NCI-H2171 treated with DMSO at 0.1 percent for 48 hours (cell line): Measurements from ENCODE around the gene ANO3.
"Not testable (repeated sequence)": the region's sequence is repeated elsewhere in the genome, so short reads cannot be mapped to it uniquely, and the experiment has no call there.

Source experiments
- DNase-seq: peaks from one replicate; lab custom pipeline; 2025; lab: John Stamatoyannopoulos, UW

Gene ANO3

DNA sequence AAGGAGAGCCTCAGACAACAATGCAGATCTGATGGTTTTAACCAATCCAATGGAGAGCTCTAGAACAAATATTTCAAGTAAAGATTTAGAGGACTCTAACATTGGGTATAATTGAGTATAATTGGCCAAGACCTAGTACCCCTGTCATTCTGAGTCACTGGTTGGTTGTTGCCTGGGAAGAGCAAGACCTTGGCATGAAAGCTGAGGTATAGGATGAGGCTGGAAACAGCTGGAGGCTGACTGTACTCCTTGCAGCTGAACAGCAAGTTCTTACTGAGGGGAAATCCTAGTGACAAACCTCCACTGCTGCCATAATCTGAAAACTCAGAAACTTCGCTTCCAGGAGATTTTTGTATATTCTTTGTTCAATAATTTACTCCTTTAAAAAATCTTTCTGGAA lies 294.4 kb downstream of the ANO3 start:
- no peak for DNase-seq

DNA sequence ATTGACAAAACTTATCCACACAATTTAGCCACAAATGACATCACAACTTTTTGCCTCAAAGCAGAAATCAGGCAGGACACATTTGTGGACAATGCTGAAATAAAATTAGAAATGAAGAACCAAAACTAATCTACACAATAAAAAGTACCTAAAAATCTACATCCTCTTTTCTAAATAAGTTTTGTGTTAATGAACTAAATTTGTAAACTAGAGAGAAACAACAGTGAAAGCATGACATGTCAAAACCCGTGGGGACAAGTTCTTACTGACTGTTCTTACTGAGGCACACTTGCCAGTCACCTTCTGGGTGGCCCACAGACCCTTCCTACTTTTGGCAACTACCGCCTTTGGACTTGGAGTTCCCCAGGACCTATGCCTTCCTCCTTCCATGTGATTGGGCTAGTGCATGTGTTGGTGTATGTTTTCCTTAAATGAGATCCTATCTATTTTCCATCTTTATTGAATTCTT lies 300.8 kb downstream of the ANO3 start:
- DNase-seq: no peak

DNA sequence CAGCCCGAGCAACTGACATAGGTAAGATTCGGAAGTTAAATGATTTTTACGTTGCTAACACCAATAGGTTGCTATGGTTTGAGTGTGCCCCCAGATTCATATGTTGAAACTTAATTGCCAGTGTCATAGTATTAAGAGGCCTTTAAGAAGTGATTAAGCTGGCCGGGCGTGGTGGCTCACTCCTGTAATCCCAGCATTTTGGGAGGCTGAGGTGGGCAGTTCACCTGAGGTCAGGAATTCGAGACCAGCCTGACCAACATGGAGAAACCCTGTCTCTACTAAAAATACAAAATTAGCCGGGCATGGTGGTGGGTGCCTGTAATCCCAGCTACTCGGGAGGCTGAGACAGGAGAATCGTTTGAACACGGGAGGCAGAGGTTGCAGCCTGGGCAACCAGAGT lies 311.4 kb downstream of the ANO3 start:
- DNase-seq: not testable (repeated sequence)

DNA sequence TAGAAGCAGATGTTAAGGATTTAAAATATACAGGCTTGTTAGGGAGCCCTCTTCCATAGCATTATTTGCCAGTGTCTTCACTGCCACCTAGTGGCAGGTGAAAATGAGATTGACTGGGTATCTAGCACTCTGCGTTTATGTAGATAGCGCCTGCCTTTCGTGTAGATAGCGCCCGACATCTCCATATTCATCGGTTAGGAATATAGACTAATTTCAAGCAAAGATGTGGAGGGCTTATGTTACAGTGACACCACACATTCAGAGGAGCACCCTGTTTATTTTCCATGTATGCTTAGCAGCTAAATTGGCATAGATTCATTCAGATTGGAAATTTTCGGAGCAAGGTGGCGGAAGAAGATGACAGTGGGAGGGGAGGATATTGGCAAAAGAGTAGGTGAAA lies 318.0 kb downstream of the ANO3 start:
- DNase-seq: peak; percentile 88

DNA sequence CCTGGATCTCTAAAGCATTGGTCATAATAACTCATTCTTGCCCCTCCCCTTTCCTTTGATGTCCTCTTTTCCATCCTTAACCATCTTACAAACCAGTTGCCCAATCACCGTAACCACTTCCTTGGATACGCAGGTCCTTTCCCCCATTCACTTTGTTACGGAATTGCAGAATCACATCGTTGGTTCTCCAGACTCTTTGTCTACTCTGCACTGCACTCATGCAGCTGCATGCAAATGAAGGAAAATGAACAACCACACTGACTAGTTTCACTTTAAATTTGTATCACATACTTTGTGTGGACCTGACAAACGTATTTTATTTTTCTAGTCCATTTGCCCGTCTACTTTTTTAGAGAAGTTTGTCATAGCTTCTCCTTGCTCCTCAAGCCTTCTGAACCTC lies 320.0 kb downstream of the ANO3 start:
- no peak for DNase-seq

DNA sequence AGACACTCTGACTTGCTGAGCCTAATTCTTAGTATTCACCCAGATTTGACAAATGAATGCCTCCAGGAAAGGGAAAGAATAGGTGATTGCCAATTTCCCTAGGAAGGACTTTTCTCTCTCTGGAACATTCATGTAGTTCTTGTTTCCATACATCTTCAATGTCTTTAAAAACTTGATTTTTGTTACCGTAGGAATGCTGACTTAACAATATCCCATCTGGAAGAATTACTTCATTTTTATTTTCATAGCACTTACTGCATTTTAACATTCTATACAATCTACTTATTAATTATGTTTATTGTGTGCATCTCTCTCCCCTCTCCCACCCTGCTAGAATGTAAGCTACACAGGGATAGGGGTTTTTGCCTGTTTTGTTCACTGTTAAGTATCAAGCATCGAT lies 323.4 kb downstream of the ANO3 start:
- DNase-seq: no peak

DNA sequence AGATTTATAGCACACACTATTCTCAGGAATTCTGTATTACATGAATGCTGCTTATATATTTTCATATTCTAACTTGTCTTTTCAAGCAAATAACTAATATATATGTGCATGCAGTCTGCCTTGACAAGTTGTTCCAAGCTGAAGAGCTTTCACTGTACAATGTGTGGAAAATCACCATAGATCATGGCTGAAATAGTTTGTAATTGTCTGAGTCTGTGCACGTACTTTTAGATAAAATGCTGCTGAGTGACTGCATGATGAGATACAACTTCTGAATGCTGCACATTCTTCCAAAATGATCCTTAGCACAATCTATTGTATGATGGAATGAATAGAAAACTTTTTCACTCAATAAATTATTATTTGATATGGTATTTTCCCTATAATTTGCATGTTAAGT lies 331.0 kb downstream of the ANO3 start:
- DNase-seq: no peak

DNA sequence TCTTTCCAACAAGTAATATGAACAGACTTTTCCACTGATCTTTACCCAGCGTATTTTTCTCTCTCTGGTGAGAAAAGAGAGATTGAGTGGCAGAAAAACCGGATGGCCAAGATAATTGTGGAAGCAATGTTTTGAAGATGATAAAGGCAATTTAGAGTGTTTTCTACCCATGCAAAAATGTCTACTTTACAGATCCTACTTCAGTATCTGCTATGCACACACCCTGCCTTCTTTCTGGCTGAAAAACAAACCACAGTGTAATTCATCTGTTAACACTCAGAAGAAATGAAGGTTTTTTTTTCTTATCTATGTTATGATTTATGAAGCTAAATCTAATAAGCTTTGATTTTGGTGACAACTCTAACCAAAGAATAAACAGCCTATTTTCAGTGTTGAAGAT lies 333.1 kb downstream of the ANO3 start:
- DNase-seq: no peak

DNA sequence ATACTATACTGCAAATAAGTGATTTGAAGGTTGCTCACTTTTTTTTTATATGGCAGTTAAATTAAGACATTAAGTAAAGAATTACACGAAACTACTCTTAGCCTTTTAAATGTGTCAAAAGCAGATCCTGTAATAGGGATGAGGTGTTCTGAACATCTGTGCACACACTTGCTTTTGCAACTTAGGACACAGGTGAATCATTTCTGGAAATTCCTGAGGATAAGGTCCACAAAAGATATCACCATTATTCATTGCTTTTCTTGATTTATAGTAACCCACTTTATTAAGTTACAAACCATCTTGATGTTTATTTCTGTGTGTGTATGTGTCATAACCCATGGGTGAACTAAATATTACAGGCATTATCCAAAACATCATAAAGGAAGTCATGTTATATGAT lies 334.0 kb downstream of the ANO3 start:
- no peak for DNase-seq

DNA sequence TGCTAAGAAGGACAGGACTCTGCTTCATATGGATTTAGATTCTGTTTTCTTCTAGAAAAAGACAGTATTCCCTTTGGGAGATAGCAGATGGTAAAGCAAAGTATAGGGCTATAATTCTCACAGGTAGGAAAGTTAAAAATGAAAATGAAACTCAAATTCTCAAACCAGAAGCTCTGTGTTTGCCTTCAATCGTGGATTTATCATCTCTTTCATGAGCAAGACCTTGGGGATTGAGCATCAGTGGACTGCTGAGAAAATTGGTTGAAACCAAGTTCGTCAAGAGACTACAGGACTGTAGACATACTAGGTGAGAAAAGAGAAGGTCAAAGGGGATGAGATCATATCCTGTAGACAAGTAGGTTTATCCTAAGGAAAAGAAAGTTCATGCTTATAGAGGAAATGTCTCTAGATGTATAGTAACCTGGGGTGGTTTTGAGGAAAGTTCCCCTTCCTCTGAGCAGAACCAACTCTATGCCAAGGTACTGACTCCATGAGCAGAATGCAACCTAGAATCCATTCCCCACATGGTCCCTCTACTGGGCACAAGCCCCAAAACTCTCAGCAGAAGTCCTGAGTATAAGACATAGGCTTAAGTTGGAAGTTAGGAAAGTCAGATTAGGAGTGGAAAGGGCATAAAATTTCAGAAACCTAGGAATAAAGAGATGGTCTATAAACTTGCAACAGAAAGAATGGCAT lies 343.5 kb downstream of the ANO3 start:
- DNase-seq: no peak

DNA sequence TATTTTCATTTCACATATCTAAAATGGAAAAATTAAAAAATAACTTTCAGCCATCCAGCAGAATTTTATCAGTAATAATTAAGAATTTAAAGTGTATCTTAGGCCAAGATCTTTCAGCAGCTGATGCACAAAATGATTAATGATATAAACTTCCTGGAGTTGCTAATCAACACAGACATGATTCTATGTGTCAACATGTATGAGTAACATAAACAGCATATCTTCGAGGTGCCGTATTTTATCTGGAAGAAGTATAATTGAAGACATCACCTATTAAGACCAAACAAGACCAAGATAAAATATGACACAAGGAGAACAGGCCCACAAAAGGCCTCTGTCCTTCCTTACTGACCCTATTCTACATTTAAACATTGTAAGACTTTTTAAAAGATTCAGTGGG lies 344.7 kb downstream of the ANO3 start:
- no peak for DNase-seq

DNA sequence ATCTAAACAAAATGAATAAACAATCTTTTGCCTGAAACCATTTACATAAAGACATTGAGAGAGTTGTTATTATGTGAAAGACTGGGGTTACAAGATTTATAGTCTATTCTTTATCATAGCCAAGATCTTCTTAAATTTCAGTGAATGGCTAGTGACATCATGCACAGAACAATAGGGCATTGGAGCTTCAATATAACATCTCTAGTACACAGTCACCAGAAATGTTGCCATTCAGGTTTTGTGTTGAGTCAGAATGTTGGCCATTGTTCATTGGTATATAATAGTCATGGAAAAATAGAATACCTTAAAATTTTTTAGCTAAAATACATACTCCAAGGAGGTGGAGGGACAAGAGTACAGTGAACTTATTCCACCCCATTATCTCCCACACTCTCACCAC lies 345.6 kb downstream of the ANO3 start:
- no peak for DNase-seq

DNA sequence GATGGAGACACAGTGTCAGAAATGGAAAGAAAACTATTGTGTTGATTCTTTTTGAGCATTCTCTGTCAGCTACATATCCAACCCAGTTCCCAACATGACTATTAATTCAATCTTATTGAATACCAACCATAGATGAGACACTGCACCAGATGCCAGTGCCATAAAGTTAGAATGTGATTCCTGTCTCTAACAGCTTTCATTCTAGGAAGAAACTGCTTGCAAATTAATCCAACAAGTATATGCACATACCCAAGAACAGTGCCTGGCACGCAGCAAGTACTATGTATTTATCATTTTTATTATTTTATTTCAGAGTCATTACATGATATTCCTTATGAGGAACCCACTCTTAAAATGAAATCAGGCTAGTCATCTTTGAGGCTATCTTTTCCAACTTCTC lies 355.4 kb downstream of the ANO3 start:
- no peak for DNase-seq

DNA sequence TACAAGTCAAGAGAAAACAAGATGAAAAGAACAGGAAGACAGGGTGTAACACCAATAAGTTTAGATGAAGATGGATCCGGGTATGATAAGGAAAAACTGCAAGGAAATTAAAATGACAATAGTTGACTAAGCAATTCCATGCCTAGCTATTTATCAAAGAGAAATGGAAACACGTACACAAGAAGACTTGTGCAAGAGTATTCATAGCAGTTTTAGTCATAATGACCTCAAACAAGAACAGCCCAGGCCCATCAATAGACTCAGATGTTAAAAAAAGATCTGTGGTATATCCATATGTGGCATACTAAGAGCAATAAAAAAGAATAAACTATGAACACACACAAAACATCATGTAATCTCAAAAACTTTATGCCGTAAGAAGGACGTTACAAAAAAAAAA lies 356.8 kb downstream of the ANO3 start:
- DNase-seq: no peak

DNA sequence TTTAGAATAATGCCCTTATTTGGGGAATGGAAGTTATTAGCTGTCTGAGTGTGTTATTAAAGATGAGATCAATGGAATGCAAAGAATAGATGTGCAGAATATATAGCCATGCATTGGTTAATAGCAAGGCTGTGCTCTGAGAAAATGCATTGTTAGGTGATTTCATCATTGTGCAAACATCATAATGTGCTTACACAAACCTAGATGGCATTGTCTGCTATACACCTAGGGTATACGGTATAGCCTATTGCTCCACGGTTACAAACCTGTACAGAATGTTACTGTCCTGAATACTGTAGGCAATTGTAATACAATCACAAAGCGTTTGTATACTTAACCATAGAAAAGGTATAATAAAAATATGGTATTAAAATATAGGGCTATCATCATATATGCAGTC lies 364.4 kb downstream of the ANO3 start:
- DNase-seq: no peak

DNA sequence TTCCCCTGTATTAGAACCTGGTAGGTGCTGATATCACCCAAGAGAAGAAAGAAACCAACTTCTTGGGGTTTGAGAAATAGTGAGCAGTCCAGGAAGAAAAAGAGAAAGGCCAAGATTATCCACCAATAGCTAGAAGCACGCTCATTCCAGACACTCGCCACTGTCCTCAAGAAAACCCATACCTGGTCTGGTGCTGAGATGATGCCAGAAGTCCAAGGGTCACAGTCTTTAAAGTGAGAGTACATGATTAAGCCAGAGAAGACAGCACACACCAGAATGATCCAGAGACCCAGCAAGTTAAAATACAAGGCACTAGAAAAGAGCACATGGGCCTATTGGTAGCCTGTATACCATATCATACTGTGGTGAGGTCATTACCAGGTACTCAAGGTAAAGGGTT lies 366.3 kb downstream of the ANO3 start:
- no peak for DNase-seq

DNA sequence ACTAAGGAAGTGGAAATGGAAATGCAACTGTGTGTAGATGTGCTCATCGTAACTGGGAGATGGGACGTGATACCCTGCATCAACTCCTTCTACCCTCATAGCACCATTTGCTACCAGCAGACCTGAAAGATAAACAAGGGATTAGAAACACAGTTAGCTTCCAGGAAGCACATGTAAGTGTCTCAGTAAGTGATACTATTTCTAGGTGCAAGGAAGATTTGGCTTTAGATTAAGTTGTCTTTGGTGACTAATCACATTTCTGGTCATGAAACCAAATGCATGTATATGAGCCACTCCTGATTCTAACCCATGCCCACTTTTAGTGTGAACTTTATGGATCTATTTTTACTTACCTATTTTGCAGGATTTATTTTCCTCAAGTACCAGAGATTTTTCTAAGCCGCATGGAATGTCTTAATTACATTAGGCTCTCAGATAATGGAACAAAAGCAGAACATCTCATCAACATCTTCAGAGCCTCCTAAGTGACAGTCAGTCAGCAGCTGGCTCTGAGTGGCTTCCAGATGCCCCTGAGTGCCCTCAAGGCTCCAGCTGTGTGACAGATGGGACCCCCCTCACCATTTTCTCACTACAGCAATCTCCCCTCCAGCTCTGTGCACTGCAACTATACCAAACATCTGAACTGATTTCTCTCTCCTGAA lies 368.8 kb downstream of the ANO3 start:
- DNase-seq: no peak

DNA sequence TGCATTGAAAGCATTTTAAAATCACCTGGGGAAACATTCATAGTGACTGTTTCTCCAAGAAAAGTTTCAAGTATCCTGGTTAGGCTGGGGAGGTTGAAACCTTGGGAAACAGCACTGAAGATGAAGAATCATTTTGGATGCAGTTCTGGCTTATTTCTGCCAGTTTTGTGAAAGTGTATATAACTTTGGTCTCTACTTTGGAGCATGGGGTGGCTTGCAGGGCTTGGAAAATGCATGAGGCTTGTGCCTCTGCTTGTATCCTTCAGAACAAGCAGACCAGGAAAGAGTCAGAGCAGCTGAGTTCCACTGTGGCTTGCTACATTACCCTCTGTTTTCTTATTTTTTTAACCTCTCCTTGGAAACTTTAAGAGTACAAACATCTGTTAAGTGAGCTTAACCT lies 370.5 kb downstream of the ANO3 start:
- no peak for DNase-seq

DNA sequence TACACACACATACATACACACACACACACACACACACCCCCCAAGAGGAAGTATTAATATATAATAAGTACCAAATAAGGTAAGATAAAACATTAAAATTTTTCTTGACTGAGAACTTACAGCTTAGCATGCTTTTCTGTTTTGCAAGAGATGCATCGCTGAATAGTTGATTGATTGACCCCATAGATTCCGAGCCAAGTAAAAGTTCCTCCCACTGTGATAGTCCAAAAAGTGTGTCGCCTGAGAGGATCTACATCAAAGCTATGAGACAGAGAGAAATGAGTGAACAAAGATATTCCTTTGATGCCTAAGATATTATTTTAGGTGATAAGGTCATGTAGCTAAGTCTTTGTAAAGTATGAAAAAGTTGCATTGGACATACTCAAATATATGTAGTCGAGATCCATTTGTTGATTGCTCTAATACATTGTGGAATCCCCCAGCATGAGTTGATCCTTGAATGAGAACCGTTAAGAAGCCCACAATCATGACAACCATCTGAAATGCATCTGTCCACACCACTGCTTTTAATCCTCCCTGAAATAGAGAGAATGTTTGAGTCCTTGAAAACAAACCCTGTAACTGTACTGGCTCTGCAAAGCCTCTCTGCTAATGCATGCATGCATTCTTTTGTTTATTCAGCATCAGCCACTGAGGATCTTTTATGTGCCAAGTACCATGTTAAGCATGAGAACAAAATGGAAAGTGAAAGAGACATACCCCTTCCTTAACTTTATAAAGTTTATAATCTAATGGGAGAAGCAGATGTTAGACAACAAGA lies 371.7 kb downstream of the ANO3 start:
- no peak for DNase-seq

DNA sequence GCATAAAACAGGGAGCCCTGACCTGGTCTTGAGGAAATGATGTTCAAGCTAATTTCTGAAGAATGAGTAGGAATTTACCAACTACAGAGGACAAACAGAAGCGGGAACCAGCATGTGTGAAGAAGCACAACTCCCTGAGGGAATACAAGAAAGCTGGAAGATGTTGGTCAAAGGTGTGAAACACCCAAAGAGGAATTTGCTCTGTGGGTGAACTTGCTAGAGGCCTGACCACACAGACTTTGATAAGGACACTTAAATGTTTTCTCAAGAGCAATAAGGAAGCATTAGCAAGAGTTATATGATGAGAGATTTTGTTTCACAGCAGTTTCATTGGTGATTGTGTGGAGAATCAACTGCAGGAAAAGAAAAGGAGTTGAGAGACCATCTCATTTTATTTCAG lies 372.3 kb downstream of the ANO3 start:
- no peak for DNase-seq

DNA sequence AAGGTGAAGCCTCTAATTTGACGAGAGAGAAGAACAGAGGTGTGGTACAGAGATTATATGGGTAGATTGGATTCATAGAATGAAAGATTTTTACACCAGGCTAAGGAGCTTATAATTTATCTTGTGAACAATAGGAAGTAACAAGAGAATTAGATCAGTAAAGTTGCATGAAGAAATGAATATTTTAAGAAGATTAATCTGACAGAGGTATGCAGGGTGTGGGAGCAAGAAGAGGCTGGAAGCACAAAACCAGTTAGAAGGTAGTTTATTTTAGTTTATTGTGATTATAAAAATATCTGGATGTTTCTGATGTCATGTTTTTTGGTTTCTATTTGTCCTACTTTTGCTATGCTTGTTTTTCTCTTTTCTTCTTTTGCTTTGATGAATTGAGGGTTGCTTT lies 374.3 kb downstream of the ANO3 start:
- DNase-seq: no peak

DNA sequence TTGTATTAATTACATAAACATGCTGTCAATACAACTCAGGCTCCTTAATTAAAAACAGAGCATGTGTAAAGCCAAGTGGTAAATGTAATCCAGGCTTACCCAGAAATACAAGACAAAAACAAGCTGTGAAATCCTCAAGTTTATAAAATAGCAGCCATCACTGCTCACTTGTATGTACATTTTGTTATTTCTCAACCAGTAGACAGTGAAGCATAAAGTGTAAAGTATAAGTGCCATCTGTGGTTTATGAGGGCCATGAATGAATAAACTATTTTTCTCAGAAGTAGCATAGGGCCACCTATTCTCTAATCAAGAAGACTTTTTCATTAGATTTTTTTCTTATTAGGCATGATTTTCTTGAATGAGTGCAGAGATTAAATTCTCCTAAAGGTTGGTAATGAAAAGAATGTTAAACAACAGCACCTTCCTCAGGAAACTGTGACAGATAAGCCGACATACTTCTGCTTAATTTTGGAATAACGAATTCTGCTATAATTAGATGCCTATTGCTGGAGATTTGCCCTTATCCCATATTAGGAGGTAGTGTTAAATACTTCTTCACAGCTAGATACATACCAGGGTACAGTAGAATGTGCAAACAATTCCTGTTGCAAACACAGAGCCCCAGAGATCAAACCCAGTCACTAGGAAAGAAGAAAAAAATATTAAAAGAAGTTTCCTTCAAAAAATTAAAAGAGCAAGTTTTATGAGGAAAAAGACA lies 377.0 kb downstream of the ANO3 start:
- DNase-seq: no peak

DNA sequence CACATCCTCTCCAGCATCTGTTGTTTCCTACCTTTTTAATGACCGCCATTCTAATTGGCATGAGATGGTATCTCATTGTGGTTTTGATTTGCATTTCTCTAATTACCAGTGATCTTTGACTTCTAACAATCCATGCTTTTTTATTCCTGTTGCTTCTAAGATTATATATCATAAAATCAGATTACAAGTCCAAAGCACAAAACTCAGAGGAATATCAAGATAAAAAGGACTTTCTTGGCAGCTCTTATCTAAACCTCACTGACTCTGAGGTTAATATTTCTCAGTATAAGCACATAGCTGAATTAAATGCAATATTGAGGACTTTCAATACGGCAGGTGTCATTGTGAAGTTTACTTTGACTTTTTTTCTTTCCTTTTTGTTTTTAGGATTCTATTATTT lies 378.6 kb downstream of the ANO3 start:
- DNase-seq: no peak
